NB4 (cell line): ENCODE measurements around the gene NDST4.

Experiments used
- CTCF ChIP-seq: IDR thresholded peaks from one replicate; pipeline ENCODE4 v1.5.1; 2012; ENCODE audit warnings: low read depth, low read length
- MAX ChIP-seq: IDR thresholded peaks from 2 replicates; pipeline ENCODE4 v1.6.1; 2011; ENCODE audit warnings: low read depth, low read length
- POLR2A ChIP-seq: IDR thresholded peaks from 2 replicates; pipeline ENCODE4 v1.6.1; 2011; ENCODE audit warnings: mild to moderate bottlenecking; ENCODE audit not compliant: insufficient read length; ENCODE audit errors: extremely low read depth

GRCh38 chr4:115090483-115091075 lies 22.8 kb downstream of the NDST4 start:
- TF ChIP-seq POLR2A = no peak
- TF ChIP-seq CTCF = peak; percentile 18
- TF ChIP-seq MAX = no peak
